ENCODE measurements around the gene RXRB.

The RXRB gene

GRCh38 chr6:33195304-33196165, 4.9 kb downstream of the RXRB start:
- DNase-seq (ENCODE audit: low spot score), result no peak

- no peak for DNase-seq (ENCODE audit: low spot score)
Measured at GRCh38 chr6:33194431-33194979, 6.0 kb downstream of the RXRB start.

- DNase-seq (ENCODE audit: low spot score), result no peak
Measured at GRCh38 chr6:33193619-33194018, 6.8 kb downstream of the RXRB start.

- no peak for DNase-seq (ENCODE audit: low spot score)
Measured at GRCh38 chr6:33192671-33193602, 7.5 kb downstream of the RXRB start.

- DNase-seq (ENCODE audit: low spot score), result no peak
Measured at GRCh38 chr6:33192105-33192646, 8.3 kb downstream of the RXRB start, which contains the start of gene COL11A2. Gene COL11A2 (minus strand): TSS chr6:33192467. CDS start chr6:33192240, 227 bp downstream.

- DNase-seq (ENCODE audit: low spot score), result no peak
Measured at GRCh38 chr6:33191383-33192104, 8.9 kb downstream of the RXRB start.

- no peak for DNase-seq (ENCODE audit: low spot score)
Measured at GRCh38 chr6:33190504-33191107, 9.9 kb downstream of the RXRB start.

GRCh38 chr6:33189625-33190448, 10.6 kb downstream of the RXRB start:
- no peak for DNase-seq (ENCODE audit: low spot score)

GRCh38 chr6:33189164-33189563, 11.3 kb downstream of the RXRB start:
- no peak for DNase-seq (ENCODE audit: low spot score)

GRCh38 chr6:33187809-33188208, 12.7 kb downstream of the RXRB start:
- no peak for DNase-seq (ENCODE audit: low spot score)

GRCh38 chr6:33185654-33186187, 14.7 kb downstream of the RXRB start:
- no peak for DNase-seq (ENCODE audit: low spot score)

GRCh38 chr6:33185190-33185589, 15.3 kb downstream of the RXRB start:
- no peak for DNase-seq (ENCODE audit: low spot score)

- no peak for DNase-seq (ENCODE audit: low spot score)
Measured at GRCh38 chr6:33183071-33183683, 17.3 kb downstream of the RXRB start.

GRCh38 chr6:33181141-33181540, 19.3 kb downstream of the RXRB start:
- no peak for DNase-seq (ENCODE audit: low spot score)

- no peak for DNase-seq (ENCODE audit: low spot score)
Measured at GRCh38 chr6:33178755-33179475, 21.6 kb downstream of the RXRB start.

GRCh38 chr6:33177552-33178446, 22.7 kb downstream of the RXRB start:
- DNase-seq (ENCODE audit: low spot score), result no peak

GRCh38 chr6:33176906-33177305, 23.6 kb downstream of the RXRB start:
- DNase-seq (ENCODE audit: low spot score), result no peak
